GM19023 (cell line): Measurements from ENCODE around the gene ITCH.
"Not testable (repeated sequence)": the region's sequence is repeated elsewhere in the genome, so short reads cannot be mapped to it uniquely, and the experiment has no call there.

ENCODE experiments used
- ATAC-seq: cut with Tn5 transposase; IDR thresholded peaks from one replicate; pipeline ENCODE4 v1.9.1; 2021; ENCODE audit warnings: mild to moderate bottlenecking, moderate library complexity; ENCODE audit not compliant: unreplicated experiment

The ITCH gene

GRCh38 chr20:34363062-34363464, at the start of gene ITCH:
TSS of gene ITCH (plus strand) at chr20:34363273. CDS start at chr20:34393812, 30,539 bp downstream.
- peak; percentile 95 for ATAC-seq

- ATAC-seq = no peak
These were observed 47.8 kb upstream of the ITCH start for GRCh38 chr20:34315236-34315635.

- no peak for ATAC-seq
These were observed 46.8 kb upstream of the ITCH start for GRCh38 chr20:34316196-34316814.

- no peak for ATAC-seq
These were observed 44.2 kb upstream of the ITCH start for GRCh38 chr20:34318609-34319443.

DNA sequence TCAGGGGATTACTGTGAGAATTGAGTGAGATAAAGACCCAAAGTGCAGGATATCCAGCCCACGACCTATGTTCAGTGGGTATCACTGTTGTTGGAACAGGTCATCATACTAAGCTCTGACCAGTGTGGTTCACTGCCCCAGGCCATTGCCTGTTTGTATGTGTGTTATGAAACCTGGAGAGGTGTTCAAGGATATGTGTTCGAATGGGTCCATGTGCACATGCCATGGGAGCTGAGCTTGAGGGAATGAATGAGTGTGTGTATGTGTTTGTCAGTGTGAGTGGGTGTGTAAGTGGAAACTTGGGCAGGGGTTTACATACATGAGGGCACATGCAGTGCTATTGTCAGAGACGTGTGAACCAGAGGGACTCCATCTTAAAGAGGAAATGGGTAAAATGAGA, 42.2 kb upstream of the ITCH start:
- ATAC-seq = no peak

DNA sequence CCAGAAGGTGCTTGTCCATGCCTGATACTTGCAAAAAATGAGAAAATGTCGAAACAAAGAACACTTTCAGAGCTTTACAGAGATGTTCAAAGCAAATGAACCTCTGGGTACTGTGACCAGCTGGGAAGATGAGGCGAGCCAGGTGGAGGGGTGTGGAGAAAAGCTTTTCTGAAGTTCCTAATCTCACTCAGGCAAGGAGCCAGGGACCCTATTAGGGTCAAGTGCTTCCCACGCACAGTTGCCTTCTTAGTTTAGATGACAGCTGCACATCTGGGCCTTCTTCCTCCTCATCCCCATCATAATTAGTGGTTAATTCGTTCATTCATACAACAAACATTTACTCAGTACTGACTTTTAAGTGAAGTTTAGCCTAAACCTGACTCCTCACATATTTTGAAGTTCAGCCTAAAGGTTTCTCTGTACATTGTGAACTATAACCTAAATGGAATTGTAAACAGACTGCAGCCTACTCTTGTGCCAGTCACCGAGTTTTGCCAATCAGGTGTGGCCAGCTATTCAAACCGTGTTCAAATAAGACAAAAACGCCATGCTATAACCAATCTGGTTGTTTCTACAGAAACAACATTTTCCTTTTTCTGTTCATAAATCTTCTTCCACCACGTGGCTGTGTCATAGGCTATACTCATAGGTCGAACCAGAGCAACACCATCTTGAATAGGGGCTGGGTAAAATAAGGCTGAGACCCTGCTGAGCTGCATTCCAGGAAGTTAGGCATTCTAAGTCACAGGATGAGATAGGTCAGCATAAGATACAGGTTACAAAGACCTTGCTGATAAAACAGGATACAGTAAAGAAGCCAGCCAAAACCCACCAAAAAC, 40.6 kb upstream of the ITCH start:
- no peak for ATAC-seq

GRCh38 chr20:34324541-34324940, 38.5 kb upstream of the ITCH start:
- no peak for ATAC-seq

DNA sequence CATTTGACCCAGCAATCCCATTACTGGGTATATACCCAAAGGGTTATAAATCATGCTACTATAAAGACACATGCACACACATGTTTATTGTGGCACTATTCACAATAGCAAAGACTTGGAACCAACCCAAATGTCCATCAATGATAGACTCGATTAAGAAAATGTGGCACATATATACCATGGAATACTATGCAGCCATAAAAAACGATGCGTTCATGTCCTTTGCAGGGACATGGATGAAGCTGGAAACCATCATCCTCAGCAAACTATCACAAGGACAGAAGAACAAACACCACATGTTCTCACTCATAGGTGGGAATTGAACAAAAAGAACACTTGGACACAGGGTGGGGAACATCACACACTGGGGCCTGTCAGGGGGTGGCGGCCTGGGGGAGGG, 34.9 kb upstream of the ITCH start:
- ATAC-seq = not testable (repeated sequence)

- ATAC-seq = no peak
These were observed 34.0 kb upstream of the ITCH start for GRCh38 chr20:34328928-34329677.

DNA sequence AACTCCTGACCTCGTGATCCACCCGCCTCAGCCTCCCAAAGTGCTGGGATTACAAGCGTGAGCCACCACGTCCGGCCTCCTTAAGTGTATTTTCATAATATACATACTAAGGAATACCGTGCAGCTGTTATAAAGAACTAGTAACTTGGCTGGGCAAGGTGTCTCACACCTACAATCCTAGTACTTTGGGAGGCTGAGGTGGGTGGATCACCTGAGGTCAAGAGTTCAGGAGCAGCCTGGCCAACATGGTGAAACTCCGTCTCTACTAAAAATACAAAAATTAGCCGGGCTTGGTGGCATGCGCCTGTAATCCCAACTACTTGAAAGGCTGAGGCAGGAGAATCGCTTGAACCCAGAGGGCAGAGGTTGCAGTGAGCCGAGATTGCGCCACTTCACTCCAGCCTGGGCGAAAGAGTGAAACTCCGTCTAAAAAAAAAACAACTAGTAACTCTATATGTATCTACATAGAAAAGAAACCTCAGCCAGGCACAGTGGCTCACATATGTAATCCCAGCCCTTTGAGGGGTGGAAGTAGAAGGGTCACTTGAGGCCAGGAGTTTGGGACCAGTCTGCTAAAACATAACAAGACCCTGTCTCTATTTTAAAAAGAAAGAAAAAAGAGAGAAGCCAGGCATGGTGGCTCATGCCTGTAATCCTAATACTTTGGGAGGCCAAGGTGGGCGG, 32.1 kb upstream of the ITCH start:
- ATAC-seq = not testable (repeated sequence)

- ATAC-seq = no peak
These were observed 31.2 kb upstream of the ITCH start for GRCh38 chr20:34331838-34332237.

GRCh38 chr20:34332262-34332920, 30.7 kb upstream of the ITCH start:
- ATAC-seq = no peak

GRCh38 chr20:34333786-34334185, 29.3 kb upstream of the ITCH start:
- ATAC-seq = no peak

- ATAC-seq = no peak
These were observed 28.2 kb upstream of the ITCH start for GRCh38 chr20:34334654-34335407.

DNA sequence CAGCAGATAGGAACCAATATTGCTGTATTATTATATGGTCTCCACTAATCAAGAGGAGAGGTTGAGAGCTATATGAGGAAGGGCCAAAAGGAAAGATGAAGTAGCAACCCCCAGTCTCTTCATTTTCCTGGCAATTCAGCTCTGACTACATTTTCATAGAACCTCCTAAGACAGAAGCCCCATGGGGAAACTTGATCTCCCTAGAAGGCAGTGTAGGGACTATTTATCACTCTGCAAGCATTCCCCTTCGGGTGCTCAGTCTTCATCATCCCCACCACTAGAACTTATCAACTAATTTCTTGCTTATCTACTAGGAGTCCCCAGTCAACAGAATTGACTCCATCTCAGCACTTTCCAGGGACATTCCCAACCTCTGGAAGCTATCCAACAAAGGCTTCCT, 25.5 kb upstream of the ITCH start:
- ATAC-seq = no peak

DNA sequence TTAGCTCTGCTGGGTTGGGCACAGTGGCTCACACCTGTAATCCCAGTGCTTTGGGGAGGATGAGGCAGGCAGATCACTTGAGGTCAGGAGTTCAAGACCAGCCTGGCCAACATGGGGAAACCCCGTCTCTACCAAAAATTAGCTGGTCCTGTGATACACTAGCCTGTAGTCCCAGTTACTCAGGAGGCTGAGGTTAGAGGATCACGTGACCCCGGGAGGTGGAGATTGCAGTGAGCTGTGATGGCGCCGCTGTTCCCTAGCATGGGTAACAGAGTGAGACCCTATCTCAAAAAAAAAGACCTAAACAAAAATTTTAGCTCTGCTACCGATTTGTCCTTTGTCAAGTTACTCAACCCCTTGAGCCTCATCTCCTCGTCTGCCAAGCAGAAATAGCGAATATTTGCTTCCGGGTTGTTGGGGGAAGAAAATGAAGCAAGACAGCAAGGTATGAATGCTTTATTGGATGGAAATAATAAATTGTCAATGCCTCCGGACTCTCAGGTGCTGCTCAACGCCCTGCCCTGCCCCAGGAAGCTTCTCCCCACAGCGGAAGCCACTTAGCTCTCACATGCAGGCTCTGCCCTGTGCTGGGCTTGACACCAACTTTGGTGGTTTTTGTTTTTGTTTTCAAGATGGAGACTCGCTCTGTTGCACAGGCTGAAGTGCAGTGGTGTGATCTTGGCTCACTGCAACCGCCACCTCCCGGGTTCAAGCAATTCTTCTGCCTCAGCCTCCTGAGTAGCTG, 24.9 kb upstream of the ITCH start:
- ATAC-seq = no peak

- not testable (repeated sequence) for ATAC-seq
These were observed 22.3 kb upstream of the ITCH start for GRCh38 chr20:34340726-34341125.

DNA sequence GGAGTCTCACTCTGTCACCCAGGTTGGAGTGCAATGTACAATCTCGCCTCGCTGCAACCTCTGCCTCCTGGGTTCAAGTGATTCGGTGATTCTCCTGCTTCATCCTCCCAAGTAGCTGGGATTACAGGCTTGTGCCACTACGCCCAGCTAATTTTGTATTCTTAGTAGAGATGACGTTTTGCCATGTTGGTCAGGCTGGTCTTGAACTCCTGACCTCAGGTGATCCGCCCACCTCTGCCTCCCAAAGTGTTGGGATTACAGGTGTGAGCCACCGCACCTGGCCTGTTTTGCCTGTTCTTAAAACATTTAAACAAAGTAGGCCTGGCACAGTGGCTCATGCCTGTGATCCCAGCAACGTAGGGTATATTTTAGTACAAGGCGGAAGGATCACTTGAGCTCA, 21.9 kb upstream of the ITCH start:
- not testable (repeated sequence) for ATAC-seq
